Right atrium auricular region (tissue), 2 donors: Measurements from ENCODE around the gene SIPA1L3. TPM values are rescaled to one million over a fixed set of nuclear protein-coding genes. Genes with fewer than 3 reads are reported as not detected.

Source experiments
- DNase-seq: peaks from one replicate; pipeline ENCODE4 v3.0.0-alpha.2; 2019; ENCODE audit warnings: low spot score
- H3K27ac ChIP-seq, 2 donors: fragments of 200-600 bp; sonication (generic); 1 replicate in 1 of 2; 2 replicates in 1 of 2; pipeline ENCODE4 v1.5.1; 2016 to 2019
- H3K27me3 ChIP-seq, 2 donors: fragments of 200-600 bp; sonication (generic); one replicate each; pipeline versions ENCODE4 v1.5.1 to v1.6.0; 2017 to 2019
- H3K36me3 ChIP-seq: fragments of 200-600 bp; sonication (generic); one replicate; pipeline ENCODE4 v1.5.1; 2016
- H3K4me1 ChIP-seq, 2 donors: fragments of 200-600 bp; sonication (generic); one replicate each; pipeline versions ENCODE4 v1.5.1 to v1.6.0; 2017 to 2019
- H3K4me3 ChIP-seq, 2 donors: fragments of 200-600 bp; sonication (generic); 1 replicate in 1 of 2; 2 replicates in 1 of 2; pipeline ENCODE4 v1.5.1; 2017 to 2019; ENCODE audit warnings: mild to moderate bottlenecking in 1 of 2, moderate library complexity in 1 of 2
- H3K9me3 ChIP-seq, 2 donors: fragments of 200-600 bp; sonication (generic); one replicate each; pipeline ENCODE4 v1.5.1; 2019
- CTCF ChIP-seq, 2 donors: fragments of 200-600 bp; sonication (generic); IDR thresholded peaks; one replicate each; pipeline ENCODE4 v1.5.1; 2019; ENCODE audit warnings: antibody characterized with exemption in 2 of 2
- total RNA-seq, 2 donors: library from RNA; depleted of rRNA; stranded (reverse); fragments of >200 nt; gene quantifications; one replicate each; pipeline ENCODE4 v1.1.0, GENCODE V29; 2016

The SIPA1L3 gene
- total RNA-seq, 2 donors from 2014 or later = 10.7 to 19.6 TPM

- no peak for DNase-seq
- H3K9me3 ChIP-seq = no peaks in the 10 kb centered on the region
- no peaks in the 10 kb centered on the region for H3K27me3 ChIP-seq
- no peak overlapping the region for H3K27ac ChIP-seq
- no peaks in the 10 kb centered on the region for H3K4me1 ChIP-seq
- TF ChIP-seq CTCF (IDR thresholded peaks at IDR 0.05) = no peak
- no peak overlapping the region for H3K4me3 ChIP-seq
- H3K36me3 ChIP-seq = no peaks in the 10 kb centered on the region
Measured at GRCh38 chr19:37946132-37946531, 39.1 kb downstream of the SIPA1L3 start.

- DNase-seq = no peak
- Histone ChIP-seq H3K36me3 (no peaks in the 10 kb centered on the region), H3K27me3 (no peaks in the 10 kb centered on the region), H3K4me3 (no peak overlapping the region), H3K9me3 (no peaks in the 10 kb centered on the region), H3K27ac (no peak overlapping the region), H3K4me1 (no peaks in the 10 kb centered on the region)
- no peak for TF ChIP-seq CTCF (IDR thresholded peaks at IDR 0.05)
Measured at GRCh38 chr19:37947778-37948177, 40.8 kb downstream of the SIPA1L3 start.

GRCh38 chr19:37948362-37948761 is 41.4 kb downstream of the SIPA1L3 start:
- no peaks in the 10 kb centered on the region for H3K4me1 ChIP-seq
- no peaks in the 10 kb centered on the region for H3K9me3 ChIP-seq
- no peak overlapping the region for H3K27ac ChIP-seq
- H3K4me3 ChIP-seq = no peak overlapping the region
- H3K27me3 ChIP-seq = no peaks in the 10 kb centered on the region
- H3K36me3 ChIP-seq = no peaks in the 10 kb centered on the region
- DNase-seq = no peak
- TF ChIP-seq CTCF (IDR thresholded peaks at IDR 0.05) = no peak

- no peak for DNase-seq
- TF ChIP-seq CTCF (IDR thresholded peaks at IDR 0.05) = no peak
- H3K9me3 ChIP-seq = no peaks in the 10 kb centered on the region
- no peaks in the 10 kb centered on the region for H3K4me1 ChIP-seq
- H3K4me3 ChIP-seq = no peak overlapping the region
- H3K27me3 ChIP-seq = no peaks in the 10 kb centered on the region
- H3K36me3 ChIP-seq = no peaks in the 10 kb centered on the region
- H3K27ac ChIP-seq = no peak overlapping the region
Measured at GRCh38 chr19:37950471-37951175, 43.6 kb downstream of the SIPA1L3 start.

- no peak for TF ChIP-seq CTCF (IDR thresholded peaks at IDR 0.05)
- no peak for DNase-seq
- Histone ChIP-seq H3K9me3 (no peaks in the 10 kb centered on the region), H3K27me3 (no peaks in the 10 kb centered on the region), H3K36me3 (no peaks in the 10 kb centered on the region), H3K27ac (no peak overlapping the region), H3K4me1 (no peaks in the 10 kb centered on the region), H3K4me3 (no peak overlapping the region)
Measured at GRCh38 chr19:37951816-37952210, 44.8 kb downstream of the SIPA1L3 start.
